WERI-Rb-1 (cell line): ENCODE data around the gene FGFBP3.
"Not testable (repeated sequence)": the region's sequence is repeated elsewhere in the genome, so short reads cannot be mapped to it uniquely, and the experiment has no call there.

Experiments used
- DNase-seq: peaks from one replicate; pipeline ENCODE4 v3.0.0-alpha.2; 2020
- H3K27ac ChIP-seq: fragments of 250-450 bp; sonication (Bioruptor Pico); 2 replicates; pipeline ENCODE4 v1.5.1; 2020; ENCODE audit warnings: mild to moderate bottlenecking, moderate library complexity
- H3K27me3 ChIP-seq: fragments of 250-450 bp; sonication (Bioruptor Pico); 2 replicates; pipeline ENCODE4 v1.5.1; 2021; ENCODE audit warnings: mild to moderate bottlenecking, low read depth, moderate library complexity; ENCODE audit not compliant: insufficient read depth, severe bottlenecking
- H3K36me3 ChIP-seq: fragments of 250-450 bp; sonication (Bioruptor Pico); 2 replicates; pipeline ENCODE4 v1.5.1; 2020; ENCODE audit warnings: mild to moderate bottlenecking, moderate library complexity
- H3K4me3 ChIP-seq: 2 replicates; pipeline ENCODE4 v1.5.1; 2011; ENCODE audit warnings: low read depth, mild to moderate bottlenecking, control low read depth, low read length
- H3K9me3 ChIP-seq: fragments of 250-450 bp; sonication (Bioruptor Pico); 2 replicates; pipeline ENCODE4 v1.5.1; 2021; ENCODE audit warnings: mild to moderate bottlenecking, moderate library complexity; ENCODE audit not compliant: severe bottlenecking
- TF ChIP-seq, protein P1 (sequence below): IDR thresholded peaks from 2 replicates; pipeline ENCODE4 v1.5.1; 2011; ENCODE audit warnings: low read depth, mild to moderate bottlenecking, control low read depth, inconsistent platforms, low read length

The FGFBP3 gene

DNA sequence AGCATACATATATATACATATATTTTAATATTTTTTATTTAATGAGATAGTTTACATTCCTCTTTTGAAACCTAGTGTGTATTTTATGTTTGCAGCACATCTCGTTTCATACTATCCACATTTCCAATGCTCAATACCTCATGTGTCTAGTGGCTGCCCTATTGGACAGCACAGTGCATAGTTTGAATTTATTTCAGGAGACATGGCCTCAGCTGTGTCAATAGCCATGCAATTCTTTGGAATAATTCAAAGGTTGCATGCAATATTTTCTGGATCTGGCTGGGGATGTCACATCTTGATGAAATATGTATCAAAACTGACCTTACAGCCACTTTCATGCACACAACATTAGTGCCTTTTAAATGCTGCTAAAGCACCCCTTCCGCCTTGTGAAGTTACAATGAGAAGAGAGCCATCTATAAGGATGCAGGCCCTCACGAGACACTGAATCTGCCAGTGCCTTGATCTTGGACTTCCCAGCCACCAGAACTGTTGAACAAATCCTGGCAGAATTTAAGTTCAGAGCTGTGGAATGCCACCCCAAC is 13.0 kb downstream of the FGFBP3 start:
- Histone ChIP-seq H3K4me3 (no peak overlapping the region), H3K27ac (no peak overlapping the region), H3K27me3 (no peaks in the 10 kb centered on the region), H3K9me3 (peaks cover 4% of the 10 kb centered on the region), H3K36me3 (no peaks in the 10 kb centered on the region)
- DNase-seq, result no peak
- TF ChIP-seq, protein P1, sequence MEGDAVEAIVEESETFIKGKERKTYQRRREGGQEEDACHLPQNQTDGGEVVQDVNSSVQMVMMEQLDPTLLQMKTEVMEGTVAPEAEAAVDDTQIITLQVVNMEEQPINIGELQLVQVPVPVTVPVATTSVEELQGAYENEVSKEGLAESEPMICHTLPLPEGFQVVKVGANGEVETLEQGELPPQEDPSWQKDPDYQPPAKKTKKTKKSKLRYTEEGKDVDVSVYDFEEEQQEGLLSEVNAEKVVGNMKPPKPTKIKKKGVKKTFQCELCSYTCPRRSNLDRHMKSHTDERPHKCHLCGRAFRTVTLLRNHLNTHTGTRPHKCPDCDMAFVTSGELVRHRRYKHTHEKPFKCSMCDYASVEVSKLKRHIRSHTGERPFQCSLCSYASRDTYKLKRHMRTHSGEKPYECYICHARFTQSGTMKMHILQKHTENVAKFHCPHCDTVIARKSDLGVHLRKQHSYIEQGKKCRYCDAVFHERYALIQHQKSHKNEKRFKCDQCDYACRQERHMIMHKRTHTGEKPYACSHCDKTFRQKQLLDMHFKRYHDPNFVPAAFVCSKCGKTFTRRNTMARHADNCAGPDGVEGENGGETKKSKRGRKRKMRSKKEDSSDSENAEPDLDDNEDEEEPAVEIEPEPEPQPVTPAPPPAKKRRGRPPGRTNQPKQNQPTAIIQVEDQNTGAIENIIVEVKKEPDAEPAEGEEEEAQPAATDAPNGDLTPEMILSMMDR, result no peak

DNA sequence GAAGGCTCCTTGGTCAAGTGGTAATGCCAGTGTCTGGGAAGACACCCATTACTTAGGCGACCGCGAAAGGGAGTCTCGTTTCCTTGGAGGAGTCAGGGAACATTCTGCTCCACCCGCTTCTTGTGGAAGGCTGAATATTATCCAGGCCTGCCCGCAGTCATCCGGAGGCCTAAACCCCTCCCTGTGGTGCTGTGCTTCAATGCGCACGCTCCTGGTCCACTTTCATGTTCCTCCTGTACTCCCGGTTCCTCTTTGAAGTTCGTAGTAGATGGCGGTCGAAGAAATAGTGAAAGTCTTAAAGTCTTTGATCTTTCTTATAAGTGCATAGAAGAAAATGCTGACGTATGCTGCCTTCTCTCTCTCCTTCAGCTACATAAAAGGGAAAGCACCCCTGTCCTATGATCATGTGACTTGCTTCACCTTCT is 15.0 kb downstream of the FGFBP3 start:
- H3K27ac ChIP-seq, result not testable (repeated sequence)

DNA sequence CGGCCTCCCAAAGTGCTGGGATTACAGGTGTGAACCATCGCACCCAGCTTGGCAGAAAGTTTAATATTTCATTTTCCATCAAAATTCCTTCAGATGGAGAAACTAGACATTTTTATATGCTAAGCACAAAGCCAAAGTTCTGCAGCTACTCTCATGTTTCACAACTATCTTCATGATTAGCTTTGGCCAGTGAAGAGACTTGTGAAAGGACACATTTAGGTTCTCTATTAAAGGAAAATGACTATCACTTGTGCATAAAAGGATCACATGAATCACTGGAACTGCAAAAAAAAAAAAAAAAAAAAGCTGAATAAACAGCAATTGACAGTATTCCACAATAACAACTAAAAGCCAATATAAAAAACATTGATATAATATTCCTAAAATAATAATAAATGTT is 16.2 kb downstream of the FGFBP3 start:
- DNase-seq, result no peak
- Histone ChIP-seq H3K27ac (no peak overlapping the region), H3K4me3 (no peak overlapping the region), H3K27me3 (no peaks in the 10 kb centered on the region), H3K36me3 (no peaks in the 10 kb centered on the region), H3K9me3 (peaks cover 4% of the 10 kb centered on the region)
- TF ChIP-seq, protein P1, result no peak

More for the DNA sequence above, 15.0 kb downstream of the FGFBP3 start:
- not testable (repeated sequence) for H3K9me3 ChIP-seq, H3K4me3 ChIP-seq, DNase-seq, H3K27me3 ChIP-seq, H3K36me3 ChIP-seq

DNA sequence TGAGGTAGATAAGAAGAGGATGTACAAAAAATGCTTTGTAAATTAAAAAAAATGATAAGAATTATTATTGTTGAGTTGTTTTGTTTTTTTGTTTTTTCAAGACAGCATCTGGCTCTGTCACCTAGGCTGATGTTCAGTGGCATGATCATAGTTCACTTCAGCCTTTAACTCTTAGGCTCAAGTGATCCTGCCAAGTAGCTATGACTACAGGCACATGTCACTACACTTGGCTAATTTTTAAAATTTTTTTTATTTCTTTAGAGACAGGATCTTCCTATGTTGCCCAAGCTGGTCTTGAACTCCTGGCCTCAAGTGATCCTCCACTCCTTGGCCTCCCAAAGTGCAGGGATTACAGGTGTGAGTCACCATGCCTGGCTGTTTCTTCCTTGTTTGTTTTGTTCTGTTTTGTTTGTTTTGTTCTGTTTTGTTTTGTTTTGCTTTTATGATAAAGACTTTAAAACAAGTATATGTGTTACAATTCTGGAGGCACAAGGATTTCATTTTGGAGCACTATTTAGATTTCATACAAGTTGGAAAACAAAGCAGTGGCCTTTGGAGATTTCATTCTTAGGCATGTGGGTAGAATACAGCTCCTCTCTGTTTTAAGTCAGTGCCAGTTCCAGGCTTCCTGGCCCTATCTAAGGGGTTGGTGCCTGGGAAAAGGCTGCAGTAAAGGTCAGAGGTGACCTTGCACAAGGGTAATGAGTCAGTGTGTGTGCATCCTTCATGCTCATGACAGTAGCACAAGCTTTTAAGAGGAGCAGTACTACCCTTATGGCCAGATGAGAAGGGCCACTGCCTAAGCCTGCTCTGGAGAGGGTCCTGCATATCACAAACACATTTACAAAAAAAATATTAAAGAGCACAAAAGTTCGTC is 17.9 kb downstream of the FGFBP3 start:
- Histone ChIP-seq H3K27me3 (no peaks in the 10 kb centered on the region), H3K36me3 (no peaks in the 10 kb centered on the region), H3K4me3 (no peak overlapping the region), H3K9me3 (peaks cover 1% of the 10 kb centered on the region), H3K27ac (no peak overlapping the region)
- DNase-seq, result no peak
- TF ChIP-seq, protein P1, result no peak

DNA sequence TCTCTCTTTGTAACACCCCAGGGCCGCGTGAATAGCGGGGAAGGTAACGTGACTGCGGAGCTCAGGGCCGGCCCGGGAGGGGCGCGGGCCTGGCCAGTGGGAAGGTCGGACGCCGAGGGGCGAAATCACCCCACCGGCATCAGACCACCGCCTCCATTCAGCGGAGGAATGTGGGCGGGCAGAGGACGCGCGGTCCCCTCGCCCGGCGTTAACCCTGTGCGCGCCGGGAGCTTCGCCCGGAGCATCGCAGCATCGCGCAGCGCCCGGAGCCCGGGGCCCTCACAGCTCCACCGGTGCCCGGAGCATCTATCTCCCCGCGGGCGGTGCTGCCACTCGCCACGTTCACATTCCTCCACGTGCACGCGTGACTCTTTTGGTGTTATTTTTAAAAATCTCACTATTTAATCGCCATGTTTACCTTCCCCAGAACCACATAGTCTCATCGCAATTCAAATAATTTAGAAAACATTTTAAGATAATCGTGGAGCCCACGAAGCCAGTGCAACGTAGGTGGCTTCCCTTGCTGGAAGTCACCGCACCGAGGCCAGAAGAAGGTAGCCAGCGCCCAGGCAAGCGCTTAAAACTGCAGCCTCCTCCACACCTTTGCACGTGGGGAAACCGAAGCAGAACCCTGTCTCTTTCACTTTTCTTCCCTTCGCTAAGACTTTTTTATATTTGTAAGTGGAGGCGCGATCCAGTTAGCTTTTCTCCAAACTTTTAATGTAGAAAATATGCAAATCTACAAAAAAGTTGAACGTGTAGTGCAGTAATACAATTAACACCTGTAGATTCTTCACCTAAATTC is 21.8 kb downstream of the FGFBP3 start:
- no peaks in the 10 kb centered on the region for H3K36me3 ChIP-seq
- H3K27ac ChIP-seq, result no peak overlapping the region
- H3K27me3 ChIP-seq, result no peaks in the 10 kb centered on the region
- H3K4me3 ChIP-seq, result no peak overlapping the region
- DNase-seq, result no peak
- no peaks in the 10 kb centered on the region for H3K9me3 ChIP-seq
- TF ChIP-seq, protein P1, result no peak

DNA sequence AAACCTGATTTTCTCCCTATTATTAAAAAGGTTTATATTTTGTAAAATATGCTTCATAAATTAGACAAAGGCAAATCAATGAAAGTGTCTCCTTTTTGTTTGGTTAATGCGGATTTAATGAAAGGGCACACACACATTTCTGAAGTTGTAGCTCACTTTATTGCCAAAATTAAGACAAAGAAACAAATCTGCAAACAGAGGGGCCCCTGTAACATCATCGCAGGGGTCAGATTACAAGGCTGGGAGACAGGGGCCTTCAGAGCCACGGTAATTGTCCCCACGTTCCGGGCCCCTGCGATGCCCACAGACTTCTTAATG is 22.4 kb downstream of the FGFBP3 start:
- no peaks in the 10 kb centered on the region for H3K27me3 ChIP-seq
- no peak overlapping the region for H3K27ac ChIP-seq
- no peak overlapping the region for H3K4me3 ChIP-seq
- no peaks in the 10 kb centered on the region for H3K36me3 ChIP-seq
- H3K9me3 ChIP-seq, result no peaks in the 10 kb centered on the region
- no peak for DNase-seq
- TF ChIP-seq, protein P1, result no peak
